HG02759 (cell line): Measurements from ENCODE around the gene SLC1A6.
"Not testable (repeated sequence)": the region's sequence is repeated elsewhere in the genome, so short reads cannot be mapped to it uniquely, and the experiment has no call there.

Experiments
- ATAC-seq: cut with Tn5 transposase; IDR thresholded peaks from one replicate; pipeline ENCODE4 v1.9.1; 2021; ENCODE audit warnings: mild to moderate bottlenecking, moderate library complexity; ENCODE audit not compliant: unreplicated experiment

Gene SLC1A6

DNA sequence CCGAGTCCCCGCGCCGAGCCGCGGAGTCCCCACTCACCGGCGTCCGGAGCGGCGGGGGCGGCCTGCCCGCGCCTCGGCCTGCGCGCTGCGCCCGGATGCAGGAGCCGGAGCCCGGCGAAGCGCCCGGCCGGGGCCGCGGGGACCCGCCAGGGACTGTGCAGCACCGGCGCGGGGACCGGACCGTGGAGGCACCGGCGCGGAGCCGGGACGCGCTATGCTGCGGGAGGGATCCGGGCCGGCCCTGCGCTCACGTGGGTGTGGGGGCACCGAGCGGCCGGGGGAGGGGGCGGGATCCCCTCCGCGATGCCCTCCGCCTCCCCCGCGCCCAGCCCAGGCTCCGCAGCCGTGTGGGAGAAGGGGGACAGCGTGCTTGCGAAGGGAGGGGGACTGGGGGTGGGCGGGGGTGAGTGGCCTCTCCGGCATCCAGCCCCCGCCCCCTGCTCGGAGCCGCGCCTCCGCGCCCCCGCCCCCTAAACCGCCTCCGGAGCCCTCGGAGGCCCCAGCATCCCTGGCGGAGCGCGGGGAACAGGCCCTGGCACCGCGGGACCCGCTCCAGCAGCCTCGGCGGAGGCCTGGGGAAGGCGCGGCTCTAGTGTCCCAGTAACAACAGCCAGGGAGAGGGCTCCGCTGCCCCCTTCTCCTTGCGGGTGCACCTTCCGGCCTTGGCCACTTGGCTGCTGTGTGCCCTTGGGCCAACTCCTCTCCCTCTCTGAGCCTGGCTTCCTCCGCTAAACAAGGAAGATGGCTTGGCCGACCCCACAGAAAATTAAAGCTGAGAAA lies at the start of gene SLC1A6:
Gene SLC1A6 (minus strand): TSS at position 389 of the 780 bp plus-strand sequence. CDS start 6,954 bp downstream, outside the sequence.
- ATAC-seq, result no peak

GRCh38 chr19:15028490-15028889 lies 48.8 kb upstream of the SLC1A6 start:
- no peak for ATAC-seq

- ATAC-seq, result no peak
Observed at GRCh38 chr19:15025217-15025616, 45.6 kb upstream of the SLC1A6 start.

DNA sequence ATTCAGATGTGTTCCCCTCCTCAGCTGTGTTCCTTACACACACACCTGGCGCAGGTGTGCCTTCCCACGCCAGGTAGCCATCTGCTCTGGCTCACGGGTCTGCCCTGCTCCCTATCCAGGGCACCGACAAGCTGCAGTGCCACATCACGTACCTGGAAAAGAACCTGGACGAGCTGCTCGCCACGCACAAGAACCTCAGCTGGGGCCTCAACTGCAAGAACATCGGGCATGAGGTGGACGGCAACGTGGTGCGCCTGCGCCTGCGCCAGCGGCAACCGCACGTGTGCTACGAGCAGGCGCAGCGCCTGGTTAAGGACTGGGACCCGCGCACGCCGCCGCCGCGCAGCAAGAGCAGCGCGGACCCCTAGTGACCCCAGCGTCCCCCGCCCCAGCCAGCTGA lies 43.1 kb upstream of the SLC1A6 start:
- no peak for ATAC-seq

DNA sequence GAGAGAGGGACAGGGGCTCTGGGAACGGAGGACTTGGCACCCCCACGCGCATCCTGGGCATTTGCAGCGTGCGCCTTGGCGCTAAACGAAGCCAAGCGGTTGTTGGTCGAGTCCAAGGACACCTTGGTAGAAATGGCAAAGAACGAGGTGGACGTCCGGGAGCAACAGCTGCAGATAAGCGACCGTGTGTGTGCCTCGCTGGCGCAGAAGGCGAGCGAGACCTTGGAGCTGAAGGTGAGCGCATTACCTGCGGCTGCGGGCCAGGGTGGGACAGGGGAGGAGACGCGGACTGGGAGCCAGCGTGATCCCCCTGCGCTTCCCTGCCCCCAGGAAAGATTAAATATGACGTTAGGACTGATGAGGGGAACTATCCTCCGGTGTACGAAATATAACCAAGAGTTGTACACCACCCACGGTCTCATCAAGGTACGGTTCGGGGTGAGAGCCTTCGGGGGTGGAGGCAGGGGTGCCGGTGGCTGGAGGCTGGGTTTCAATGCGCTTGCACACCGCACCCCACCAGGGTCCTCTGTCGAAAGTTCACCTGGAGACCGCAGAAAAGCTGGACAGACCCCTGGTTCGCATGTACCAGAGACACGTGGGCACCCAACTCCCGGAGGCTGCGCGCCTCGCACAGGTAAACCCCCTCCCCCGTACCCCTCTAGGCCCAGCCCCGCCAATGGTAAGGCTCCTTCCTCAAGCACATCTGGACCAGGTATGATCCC lies 41.8 kb upstream of the SLC1A6 start:
- ATAC-seq, result no peak

GRCh38 chr19:15018836-15019235 lies 39.2 kb upstream of the SLC1A6 start:
- not testable (repeated sequence) for ATAC-seq

GRCh38 chr19:15015946-15016542 lies 36.4 kb upstream of the SLC1A6 start:
- no peak for ATAC-seq

DNA sequence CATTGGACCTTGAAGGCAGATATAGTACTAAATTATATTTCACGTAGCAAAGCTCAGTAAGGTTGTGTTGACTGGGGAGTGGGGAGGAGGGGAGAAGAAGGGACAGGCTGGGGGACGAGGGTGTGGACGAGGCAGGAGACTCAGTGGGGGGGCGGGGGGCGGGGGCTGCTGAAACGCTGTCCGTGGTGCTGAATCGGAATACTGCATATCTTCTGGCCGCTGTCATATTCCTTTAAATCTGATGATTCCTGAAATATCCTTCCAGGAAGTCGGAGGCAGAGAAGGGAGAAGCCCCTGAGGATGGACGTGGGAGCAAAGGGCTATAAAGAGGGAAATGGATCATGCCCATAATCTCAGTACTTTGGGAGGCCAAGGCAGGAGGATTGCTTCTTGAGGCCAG lies 34.9 kb upstream of the SLC1A6 start:
- no peak for ATAC-seq

- ATAC-seq, result no peak
Observed at GRCh38 chr19:15010501-15011300, 31.0 kb upstream of the SLC1A6 start.

DNA sequence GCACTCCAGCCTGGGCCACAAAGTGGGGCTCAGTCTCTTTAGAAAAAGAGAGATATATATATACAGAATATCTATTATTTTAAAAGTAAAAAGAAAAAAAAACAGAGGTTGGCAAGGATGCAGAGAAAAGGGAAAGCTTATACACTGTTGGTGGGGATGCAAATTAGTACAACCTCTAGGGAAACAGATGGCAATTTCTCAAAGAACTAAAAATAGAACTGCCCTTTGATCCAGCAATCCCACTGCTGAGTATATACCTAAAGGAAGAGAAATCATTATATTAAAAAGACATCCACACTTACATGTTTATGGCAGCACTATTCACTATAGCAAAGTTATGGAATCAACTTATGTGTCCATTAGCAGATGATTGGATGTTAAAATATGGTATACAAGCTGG lies 28.6 kb upstream of the SLC1A6 start:
- ATAC-seq, result no peak

DNA sequence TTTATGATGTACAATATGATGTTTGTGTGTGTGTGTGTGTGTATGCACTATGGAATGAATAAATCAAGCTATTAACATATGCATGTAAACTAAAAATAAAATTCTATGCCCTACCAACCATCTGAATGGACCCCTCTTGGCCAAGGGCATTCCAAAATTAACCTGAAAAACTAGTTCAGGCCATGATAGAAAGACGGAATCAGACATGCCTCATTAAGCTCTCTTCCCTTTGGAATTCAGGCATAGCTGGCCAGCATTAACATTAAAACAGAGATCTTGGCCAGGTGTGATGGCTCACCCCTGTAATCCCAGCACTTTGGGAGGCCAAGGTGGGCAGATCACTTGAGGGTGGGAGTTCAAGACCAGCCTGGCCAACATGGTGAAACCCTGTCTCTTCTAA lies 18.3 kb upstream of the SLC1A6 start:
- no peak for ATAC-seq

- ATAC-seq, result no peak
Observed at GRCh38 chr19:14992780-14993179, 13.1 kb upstream of the SLC1A6 start.

DNA sequence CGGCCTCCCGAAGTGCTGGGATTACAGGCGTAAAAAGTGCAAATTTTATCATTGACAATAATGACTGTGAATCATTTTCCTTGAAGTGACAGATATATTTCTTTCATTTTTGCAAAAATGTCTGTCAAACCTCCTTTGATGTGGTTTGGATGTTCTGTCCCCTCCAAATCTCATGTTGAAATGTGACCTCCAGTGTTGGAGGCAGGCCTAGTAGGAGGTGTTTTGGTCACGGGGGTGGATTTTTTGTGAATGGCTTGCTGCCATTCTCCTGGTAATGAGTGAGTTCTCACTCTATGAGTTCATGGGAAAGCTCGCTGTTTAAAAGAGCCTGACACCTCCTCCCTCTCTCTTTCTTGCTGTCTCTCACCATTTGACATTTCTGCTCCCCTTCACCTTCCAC lies 5.5 kb upstream of the SLC1A6 start:
- no peak for ATAC-seq

GRCh38 chr19:14978161-14978776 lies 1.4 kb downstream of the SLC1A6 start:
- ATAC-seq, result no peak

- ATAC-seq, result no peak
Observed at GRCh38 chr19:14977128-14977527, 2.5 kb downstream of the SLC1A6 start.

- no peak for ATAC-seq
Observed at GRCh38 chr19:14974488-14974887, 5.2 kb downstream of the SLC1A6 start.

GRCh38 chr19:14972676-14973075 lies 7.0 kb downstream of the SLC1A6 start:
- no peak for ATAC-seq

- no peak for ATAC-seq
Observed at GRCh38 chr19:14971474-14971873, 8.2 kb downstream of the SLC1A6 start.

DNA sequence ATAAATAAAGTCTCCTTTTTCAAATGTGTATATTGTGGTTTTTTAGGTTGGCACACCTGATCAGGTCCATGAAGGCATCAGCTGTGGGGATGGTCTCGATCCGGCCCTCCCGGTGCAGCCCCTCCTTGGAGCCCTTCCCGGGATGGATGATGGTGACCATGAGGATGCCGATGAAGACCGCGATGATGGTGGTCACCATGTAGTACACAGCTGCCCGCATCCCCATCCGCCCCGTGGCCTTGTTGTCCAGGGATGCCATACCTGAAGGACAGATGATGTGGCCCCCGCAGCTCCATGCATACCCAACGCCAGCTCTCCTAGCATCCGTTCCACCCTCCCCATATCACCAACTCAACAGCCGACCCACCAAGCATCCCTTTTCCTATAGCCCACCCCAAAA lies 11.4 kb downstream of the SLC1A6 start:
- no peak for ATAC-seq

- no peak for ATAC-seq
Observed at GRCh38 chr19:14961956-14962685, 17.5 kb downstream of the SLC1A6 start.
